ENCODE data around the gene TRPC4AP.

TRPC4AP gene

GRCh38 chr20:35014537-35014936 is 78.1 kb downstream of the TRPC4AP start:
- DNase-seq (ENCODE audit: low read depth) = no peak
- TF ChIP-seq CTCF (IDR thresholded peaks at IDR 0.05; ENCODE audit: low read depth, low read length, missing control alignments) = no peak
- H3K4me3 ChIP-seq (ENCODE audit: low read depth, low read length) = no peak overlapping the region

DNA sequence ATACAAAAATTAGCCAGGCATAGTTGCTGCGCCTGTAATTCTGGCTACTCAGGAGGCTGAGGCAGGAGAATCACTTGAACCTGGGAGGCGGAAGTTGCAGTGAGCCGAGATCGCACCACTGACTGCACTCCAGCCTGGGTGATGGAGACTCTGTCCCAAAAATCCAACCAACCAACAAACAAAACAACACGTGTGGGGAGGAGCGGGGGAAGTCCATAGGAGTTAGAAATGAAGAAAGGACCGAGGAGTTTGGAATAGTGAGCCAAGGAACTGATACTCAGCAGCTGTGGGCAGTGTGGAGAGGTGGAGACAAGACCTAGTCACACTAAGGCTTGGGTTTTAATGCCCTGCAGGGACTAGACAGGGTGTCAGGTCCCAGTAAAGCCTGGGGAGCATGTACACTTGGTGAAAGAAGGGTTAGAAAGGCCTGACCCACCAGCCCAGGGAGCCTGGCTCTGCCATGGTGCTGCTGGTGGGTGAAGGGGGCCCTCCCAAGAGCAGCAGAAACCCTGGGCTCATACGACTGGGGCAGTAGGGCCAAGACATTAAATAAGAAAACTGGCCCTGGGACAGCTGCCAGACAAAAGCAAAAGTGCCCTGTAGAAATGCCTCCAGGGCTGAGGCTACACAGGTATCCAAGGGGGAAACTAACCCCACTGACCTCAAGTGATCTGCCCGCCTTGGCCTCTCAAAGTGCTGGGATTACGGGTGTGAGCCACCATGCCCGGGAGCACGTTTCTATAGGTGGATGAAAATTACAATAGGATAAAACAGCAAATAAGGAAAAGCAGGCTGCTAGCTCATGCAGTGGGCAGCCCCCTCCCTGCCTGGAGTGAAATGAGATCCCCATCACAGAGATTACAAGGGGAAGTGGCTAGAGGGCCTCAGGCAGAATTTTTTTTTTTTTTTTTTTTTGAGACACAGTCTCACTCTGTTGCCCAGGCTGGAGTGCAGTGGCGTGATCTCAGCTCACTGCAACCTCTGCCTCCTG is 78.9 kb downstream of the TRPC4AP start:
- DNase-seq (ENCODE audit: low read depth) = no peak
- TF ChIP-seq CTCF (IDR thresholded peaks at IDR 0.05; ENCODE audit: low read depth, low read length, missing control alignments) = no peak
- H3K4me3 ChIP-seq (ENCODE audit: low read depth, low read length) = no peak overlapping the region

GRCh38 chr20:35012227-35013069 is 80.2 kb downstream of the TRPC4AP start:
- TF ChIP-seq CTCF (IDR thresholded peaks at IDR 0.05; ENCODE audit: low read depth, low read length, missing control alignments) = no peak
- no peak for DNase-seq (ENCODE audit: low read depth)
- no peak overlapping the region for H3K4me3 ChIP-seq (ENCODE audit: low read depth, low read length)

DNA sequence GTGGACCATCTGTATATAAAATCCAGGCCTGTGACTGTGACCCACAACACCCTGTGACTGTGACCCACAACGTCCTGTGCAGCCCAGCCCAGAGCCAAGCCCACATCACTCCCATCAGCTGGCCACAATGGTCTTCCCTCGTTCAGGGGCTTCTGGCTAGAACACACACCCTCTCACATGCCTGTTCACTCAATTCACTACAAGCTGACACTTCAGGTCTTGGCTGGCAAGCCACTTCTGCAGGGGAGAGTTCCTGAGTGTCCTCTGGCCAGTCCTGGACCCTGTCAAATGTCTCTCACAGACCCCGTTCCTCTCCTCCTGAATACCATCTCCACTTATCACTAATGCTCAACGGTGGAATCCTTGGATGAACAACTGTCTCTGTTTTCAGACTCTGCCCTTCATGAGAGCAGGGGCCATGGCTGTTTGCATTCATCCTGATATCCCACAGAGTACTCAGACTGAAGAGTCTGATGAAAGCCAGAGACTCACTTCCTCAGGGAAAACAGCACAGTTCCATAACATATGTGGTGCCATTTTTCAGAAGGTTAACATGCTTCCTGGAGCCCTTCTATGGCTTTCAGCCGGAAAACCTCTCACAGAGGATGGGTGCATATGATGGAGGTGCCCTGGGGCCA is 80.9 kb downstream of the TRPC4AP start:
- TF ChIP-seq CTCF (IDR thresholded peaks at IDR 0.05; ENCODE audit: low read depth, low read length, missing control alignments) = no peak
- DNase-seq (ENCODE audit: low read depth) = no peak
- H3K4me3 ChIP-seq (ENCODE audit: low read depth, low read length) = no peak overlapping the region

DNA sequence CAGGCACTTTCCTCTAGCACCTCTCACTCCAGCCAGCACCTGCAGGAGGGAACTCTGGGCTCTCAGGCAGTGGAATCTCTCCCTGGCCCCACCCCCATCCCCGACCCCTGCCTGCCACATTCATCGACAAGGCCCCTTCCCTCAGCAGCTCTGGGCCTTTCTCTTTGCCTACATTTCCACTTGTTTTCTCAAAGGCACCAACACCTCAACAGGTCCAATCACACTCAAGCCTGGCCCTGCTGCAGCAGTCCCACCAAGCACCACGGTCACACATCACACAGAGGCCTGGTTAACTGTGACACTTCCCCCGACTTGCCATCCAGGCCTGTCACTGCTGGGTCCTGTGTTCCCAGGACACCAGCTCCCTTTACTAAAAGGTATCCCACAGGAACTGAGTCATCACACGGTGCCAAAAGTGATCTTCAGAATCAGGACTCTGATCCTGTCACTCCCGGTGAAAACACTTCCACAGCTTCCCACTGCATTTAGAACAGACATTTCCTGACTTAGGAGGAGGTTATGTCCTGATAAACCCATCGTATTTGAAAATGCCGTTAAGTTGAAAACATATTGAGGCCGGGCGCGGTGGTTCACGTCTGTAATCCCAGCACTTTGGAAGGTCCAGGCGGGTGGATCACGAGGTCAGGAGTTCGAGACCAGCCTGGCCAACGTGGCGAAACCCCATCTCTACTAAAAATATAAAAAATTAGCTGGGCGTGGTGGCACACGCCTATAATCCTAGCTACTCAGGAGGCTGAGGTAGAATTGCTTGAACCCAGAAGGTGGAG is 82.0 kb downstream of the TRPC4AP start:
- no peak overlapping the region for H3K4me3 ChIP-seq (ENCODE audit: low read depth, low read length)
- no peak for DNase-seq (ENCODE audit: low read depth)

More for the DNA sequence above, 82.0 kb downstream of the TRPC4AP start:
- TF ChIP-seq CTCF (IDR thresholded peaks at IDR 0.05; ENCODE audit: low read depth, low read length, missing control alignments) = no peak

Data from GM12864 (cell line).